GM21528 (cell line): Measurements from ENCODE around the gene HSD17B10.
A peak's percentile ranks its signal among the peaks of the same experiment; 100 is the strongest.
"Not testable (repeated sequence)": the region's sequence is repeated elsewhere in the genome, so short reads cannot be mapped to it uniquely, and the experiment has no call there.

ENCODE experiments used
- ATAC-seq: cut with Tn5 transposase; IDR thresholded peaks from one replicate; pipeline ENCODE4 v1.9.1; 2021; ENCODE audit warnings: mild to moderate bottlenecking, moderate library complexity; ENCODE audit not compliant: unreplicated experiment, low FRiP score

The HSD17B10 gene

DNA sequence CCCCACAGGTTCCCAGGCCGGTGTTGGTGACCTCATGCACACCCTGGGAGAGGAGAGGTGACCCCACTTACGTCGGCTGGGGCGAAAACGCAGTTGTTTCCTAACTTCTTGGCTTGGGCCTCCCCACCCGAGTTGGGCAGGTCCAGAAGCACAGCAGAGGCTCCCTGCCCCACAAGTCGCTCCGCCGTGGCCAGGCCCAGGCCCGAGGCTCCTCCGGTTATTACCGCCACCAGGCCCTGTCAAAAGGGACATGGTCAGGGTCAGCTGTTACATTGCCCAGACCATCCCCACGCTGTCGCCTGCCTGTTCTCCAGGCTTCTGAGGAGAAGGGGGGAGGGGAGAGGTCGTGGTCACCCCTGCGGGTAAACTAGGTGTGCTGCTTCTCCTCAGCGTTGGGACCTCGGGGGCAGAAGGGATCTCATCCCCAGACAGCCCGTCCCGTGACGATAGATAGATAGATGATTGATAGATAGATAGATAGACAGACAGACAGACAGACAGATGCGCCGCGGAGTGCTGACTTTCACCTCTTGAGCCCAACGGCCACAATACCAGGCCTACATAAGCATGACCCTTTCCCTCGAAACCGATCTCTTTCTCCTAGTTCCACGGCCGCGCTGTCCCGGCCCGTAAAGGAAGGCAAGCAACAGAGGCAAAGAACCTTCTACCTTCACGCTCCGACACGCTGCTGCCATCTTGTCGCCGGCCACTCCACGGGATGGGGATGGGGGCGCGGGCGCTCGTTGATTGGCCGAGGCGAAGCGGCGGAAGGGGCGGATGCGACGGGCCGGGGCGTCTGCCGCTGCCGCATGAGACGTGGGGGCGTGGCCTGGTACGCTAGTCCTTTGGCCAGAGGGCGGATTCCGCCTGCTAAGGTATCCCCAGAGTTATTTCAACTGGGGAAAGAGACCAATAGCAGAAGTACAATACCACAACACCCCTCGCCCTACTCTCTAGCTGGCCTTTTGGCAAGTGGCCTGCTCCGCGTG, at the start of gene HSD17B10:
TSS of gene HSD17B10 (minus strand) at position 720 of the 989 bp plus-strand sequence. CDS start at position 695, 25 bp downstream.
- peak; percentile 90 for ATAC-seq

DNA sequence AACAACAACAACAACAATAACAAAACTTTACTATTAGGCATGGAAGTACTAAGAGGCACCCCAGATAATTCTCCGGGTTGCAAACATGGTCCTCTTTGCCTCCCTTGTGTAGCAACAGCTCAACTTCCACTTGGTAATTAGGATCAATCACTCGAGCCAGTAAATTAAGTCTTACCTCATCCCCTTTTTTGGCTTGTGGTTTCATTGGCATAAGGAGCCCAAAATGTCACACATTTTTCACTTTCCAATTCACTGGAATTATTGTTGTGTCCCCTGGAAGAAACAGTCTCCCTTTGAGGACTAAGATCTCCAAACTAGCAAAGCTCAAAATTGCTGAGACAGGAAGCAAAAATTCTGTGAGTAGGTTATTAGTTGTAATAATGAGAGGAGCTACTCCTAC, 49.2 kb upstream of the HSD17B10 start:
- no peak for ATAC-seq

DNA sequence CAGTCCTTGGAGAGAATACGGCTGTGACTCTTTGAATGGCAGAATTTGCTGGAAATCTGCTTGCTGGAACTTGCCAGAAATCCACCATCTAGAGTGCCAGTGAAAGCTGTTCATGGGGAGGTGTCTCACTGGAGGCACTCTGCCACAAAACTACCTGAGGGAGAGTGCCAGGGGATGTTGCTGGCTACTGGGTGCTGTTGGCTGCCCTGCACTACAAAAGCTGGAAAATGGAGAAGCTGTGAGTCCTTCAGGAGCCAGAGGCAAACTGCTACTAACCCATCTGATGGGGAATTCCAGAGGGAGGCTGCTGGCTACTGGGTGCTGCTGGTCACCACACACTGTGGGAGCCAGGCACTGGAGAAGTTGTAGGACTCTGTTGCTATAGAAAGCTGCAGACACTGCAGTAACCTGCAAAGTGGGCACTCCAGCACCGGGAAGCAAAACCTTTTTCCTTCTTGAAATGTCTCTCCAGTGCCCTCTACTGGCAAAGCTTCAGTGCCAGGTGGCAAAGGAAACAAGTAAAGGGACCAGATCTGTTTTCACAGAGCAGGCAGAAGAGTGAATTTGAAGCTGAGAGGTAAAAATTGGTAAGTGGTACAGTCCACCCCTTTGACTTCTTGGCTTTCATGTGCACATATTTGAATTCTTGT, 47.8 kb upstream of the HSD17B10 start:
- no peak for ATAC-seq

DNA sequence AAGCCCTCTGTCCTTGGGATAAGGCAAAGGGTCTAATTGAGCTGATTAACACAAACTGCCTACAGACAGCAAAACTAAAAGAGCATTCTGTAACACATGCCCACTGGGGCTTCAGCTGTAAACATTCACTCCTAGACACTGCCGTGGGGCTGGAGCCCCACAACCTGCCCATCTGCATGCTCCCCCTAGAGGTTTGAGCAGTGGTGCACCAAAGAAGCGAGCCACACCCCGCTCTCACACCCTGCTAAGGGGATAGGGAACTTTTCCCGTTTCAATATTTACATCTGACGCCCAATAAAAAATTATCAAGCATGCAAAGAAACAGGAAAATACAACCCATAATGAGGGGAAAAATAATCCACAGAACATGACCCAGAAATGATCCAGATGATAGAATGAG, 46.9 kb upstream of the HSD17B10 start:
- ATAC-seq, result no peak

DNA sequence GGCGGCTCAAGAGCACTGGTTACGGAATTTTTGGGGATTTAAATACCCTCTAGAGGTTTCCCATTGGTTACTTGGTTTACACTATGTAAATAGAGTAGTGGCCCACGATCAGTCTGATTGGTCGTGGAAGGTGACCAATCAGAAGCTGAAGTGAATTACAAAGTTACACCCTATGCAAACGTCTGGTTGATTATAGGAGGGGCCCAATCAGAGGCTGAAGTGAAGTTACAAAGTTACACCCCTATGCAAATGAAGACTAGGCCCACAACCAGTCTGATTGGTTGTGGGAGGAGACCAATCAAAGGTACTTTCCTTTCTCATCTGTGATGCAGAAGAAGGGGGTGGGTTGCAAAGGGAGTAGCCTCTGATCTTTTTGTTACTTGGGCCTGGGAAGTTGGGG, 45.1 kb upstream of the HSD17B10 start:
- no peak for ATAC-seq

DNA sequence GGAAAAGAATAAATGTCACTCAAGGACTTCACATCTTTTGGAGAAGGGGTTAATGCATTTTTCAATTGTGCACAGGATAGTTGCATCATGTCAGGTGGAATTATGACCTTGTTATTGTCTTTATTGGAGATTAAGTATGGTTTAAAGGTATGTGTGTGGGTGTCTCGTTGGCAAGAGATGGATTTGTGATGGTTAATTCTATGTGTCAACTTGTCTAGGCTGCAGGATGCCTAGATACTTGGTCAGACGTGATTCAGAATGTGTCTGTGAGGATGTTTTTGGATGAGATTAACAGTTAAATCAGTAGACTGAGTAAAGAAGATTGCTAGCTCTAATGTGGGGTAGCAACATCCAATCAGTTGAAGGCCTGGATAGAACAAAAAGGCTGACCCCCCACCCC, 42.2 kb upstream of the HSD17B10 start:
- no peak for ATAC-seq

DNA sequence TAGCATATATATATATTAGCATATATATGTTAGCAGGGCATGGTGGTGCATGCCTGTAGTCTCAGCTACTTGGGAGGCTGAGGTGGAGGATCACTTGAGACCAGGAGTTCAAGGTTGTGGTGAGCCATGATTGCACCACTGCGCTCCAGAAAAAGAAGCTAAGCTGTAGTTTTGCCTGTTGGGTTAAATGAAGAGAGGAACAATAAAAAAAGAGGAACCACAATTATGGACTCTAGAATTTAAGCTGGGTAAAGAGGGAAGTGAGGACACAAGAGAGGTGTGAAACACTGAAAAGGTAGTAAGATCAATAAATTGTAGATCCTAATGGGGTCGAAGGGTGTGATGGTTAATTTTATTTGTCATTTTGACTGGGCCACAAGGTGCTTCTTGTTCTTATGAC, 40.5 kb upstream of the HSD17B10 start:
- no peak for ATAC-seq

DNA sequence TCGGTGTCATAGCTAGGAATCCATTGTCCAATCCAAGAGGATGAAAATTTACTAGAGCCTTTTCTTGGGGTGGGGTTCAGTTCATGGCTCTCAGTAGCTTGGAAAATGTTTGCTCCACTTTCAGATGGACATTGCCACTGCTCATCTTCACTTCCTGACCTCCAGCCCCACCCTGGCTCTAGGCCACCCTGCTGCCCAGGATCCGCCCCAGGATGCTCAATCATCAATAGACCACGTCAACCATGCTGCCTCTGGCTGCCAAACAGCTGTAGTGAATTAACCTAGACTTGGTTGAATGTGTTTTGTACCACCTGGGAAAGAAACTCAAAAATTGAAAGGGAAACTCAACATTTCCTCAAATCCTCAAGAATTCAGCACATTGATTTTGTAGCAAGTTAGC, 37.2 kb upstream of the HSD17B10 start:
- ATAC-seq, result no peak

DNA sequence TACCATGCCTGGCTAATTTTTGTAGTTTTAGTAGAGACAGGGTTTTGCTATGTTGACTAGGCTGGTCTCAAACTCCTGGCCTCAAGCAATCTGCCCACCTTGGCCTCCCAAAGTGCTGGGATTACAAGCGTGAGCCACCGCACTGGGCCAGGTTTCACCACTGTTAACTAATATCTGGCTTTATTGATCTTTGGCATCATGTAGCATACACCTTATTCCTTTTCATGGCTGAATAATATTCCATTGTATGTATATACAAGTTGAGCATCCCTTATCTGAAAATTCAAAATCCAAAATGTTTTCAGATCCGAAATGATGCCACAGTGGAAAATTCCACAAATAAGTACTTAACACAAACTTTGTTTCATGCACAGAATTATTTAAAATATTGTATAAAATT, 34.5 kb upstream of the HSD17B10 start:
- ATAC-seq, result not testable (repeated sequence)

DNA sequence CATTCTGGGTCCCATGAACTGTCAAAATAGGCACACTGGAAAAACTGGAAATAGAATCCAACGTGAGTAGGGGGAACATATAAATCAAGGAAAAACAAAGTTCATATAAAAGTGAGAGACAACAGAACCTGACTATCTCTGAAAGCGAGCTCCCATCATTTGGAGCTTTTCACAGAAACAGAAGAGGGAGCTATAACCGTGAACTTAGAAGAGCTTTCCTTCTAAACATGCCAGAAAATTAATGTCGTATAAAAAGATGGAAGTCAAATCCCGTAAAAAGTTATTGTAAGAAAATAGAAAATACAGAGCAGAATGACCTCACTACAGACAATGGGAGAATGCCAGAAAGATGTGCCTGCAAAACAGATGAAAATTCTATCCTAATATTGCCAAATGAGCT, 23.9 kb upstream of the HSD17B10 start:
- ATAC-seq, result no peak

DNA sequence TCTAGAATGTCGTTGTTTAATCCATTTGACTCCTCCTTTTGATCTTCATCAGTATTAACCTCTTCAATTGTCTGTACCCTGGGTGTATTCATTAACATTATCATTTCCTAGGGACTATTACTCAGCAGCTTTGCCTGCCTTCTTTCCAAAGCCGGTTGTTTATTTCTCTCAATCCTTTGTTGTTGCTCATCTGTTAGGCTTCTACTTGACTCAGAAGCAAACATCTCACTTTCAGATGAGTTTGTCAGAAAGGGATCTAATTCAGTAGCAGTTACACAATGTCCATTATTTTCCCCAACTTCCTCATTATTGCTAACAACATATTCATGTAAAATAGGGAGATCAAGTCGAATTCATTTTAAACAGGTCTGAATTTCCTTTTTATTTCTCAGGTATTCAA, 22.1 kb upstream of the HSD17B10 start:
- ATAC-seq, result no peak

DNA sequence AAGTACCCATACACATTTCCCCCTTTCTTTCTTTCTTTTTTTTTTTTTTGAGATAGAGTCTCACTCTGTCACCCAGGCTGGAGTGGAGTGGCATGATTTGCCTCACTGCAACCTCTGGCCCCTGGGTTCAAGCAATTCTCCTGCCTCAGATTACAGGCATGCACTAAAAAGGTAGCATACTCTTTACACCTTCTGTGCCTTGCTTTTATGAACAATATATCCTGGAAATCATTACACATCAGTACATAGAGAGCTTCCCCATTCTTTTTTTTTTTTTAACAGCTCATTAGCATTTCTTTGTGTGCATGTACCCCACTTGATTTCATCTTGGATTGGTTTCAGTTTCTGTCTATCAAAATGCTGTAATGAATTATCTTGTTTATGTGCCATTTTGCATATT, 18.6 kb upstream of the HSD17B10 start:
- no peak for ATAC-seq

DNA sequence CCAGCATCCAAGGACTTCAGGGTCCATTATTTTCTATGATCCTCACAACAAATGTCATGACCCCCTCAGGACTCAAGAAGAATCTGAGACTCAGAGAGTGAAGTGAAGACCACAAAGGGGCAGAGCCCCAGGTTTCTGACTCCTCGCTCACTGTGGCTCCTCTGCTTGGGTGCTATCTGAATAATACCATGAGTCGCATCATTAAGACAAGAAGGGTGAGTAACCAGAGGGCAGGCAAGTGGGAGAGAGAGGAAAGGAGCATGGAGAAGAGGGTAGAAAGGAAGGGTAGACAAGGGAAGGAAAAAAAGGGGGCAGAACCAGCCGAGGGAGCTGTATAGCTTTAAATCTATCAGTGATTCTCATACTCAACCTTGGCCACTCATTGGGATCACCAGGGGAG, 15.5 kb upstream of the HSD17B10 start:
- ATAC-seq, result no peak

DNA sequence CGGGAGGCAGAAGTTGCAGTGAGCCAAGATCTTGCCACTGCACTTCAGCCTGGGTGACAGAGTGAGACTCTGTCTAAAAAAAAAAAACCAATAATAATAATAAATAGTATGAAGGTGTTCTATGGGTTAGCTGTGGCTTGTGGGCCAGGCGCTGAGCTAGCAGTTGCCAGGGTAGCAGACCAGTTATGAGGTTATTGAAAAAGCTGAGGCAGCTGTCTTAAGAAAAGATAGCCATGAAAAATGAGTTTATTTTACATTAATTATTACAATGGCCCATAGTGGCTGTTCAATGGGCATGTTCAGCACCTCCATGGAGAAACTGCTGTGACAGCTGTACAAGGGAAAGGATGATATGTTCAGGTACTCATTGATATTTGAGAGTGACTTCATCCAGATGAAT, 13.3 kb upstream of the HSD17B10 start:
- ATAC-seq, result no peak

DNA sequence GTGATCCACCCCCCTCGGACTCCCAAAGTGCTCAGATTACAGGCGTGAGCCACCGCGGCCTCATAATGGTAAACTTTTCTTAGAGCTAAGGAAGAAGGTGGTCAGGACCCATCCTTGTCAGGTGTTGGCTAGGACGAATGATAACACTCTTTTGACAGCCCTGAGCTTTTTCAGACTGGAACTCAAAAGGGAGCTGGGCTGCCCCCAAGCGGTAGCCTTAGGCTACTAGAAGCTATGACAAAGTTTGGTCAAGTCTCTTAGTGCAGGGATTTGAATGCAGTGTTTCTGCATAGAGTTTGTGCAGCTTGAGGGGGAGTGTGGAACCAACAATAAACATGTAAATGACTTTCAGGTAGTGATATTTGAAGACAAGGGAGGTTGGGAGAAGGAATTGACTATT, 11.8 kb upstream of the HSD17B10 start:
- no peak for ATAC-seq

DNA sequence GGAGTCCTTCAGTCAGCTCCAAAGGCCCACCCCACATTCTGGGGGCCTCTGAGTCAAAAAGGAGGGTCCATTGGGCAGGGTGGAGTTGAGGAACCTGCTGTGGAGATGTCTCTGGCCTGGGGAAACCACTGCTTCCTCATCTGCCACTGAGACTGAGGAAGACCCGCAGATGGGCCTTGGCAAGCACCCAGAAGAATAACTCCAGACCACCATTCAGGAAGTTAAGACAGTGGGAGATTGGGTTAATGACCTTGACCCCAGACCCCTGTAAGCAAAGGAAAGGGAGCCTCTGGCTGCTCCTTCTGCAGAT, 8.1 kb upstream of the HSD17B10 start:
- no peak for ATAC-seq

DNA sequence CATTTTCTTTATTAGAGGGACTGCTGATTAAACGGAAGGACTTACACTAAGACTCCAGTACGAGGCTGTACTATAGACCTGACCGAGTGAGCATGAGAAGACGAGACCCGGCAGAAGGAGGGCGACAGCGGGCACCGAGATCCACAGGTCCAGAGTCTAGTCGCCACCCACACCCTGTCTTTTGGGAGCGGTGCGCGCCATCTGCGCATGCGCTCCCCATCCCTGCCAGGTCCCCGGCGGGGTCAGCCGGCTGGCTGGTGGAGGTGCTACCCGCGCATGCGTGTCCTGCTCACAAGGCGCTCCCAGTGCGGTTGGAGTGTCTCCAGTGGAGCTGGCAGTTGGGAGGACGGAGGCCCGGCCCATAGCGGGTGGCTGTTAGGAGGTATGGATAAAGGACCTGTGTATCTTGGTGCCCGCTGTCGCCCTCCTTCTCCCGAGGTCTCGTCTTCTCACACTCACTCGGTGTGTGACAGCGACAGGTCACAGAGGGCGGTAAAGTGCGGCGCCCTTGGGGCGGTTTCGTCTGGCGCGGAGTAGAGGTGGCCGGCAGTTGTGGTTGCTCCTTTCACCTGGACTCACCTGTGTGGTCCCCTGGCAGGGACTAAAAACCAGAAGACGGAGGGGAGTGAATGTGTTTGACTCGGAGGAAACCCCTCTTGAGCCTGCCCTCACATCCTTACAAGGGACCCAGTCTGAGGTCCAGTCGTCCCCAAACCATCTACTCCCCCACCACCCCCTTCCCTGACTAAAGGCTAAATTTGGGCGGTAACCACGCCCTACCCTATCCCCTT, 7.6 kb upstream of the HSD17B10 start:
- ATAC-seq, result peak; percentile 67

DNA sequence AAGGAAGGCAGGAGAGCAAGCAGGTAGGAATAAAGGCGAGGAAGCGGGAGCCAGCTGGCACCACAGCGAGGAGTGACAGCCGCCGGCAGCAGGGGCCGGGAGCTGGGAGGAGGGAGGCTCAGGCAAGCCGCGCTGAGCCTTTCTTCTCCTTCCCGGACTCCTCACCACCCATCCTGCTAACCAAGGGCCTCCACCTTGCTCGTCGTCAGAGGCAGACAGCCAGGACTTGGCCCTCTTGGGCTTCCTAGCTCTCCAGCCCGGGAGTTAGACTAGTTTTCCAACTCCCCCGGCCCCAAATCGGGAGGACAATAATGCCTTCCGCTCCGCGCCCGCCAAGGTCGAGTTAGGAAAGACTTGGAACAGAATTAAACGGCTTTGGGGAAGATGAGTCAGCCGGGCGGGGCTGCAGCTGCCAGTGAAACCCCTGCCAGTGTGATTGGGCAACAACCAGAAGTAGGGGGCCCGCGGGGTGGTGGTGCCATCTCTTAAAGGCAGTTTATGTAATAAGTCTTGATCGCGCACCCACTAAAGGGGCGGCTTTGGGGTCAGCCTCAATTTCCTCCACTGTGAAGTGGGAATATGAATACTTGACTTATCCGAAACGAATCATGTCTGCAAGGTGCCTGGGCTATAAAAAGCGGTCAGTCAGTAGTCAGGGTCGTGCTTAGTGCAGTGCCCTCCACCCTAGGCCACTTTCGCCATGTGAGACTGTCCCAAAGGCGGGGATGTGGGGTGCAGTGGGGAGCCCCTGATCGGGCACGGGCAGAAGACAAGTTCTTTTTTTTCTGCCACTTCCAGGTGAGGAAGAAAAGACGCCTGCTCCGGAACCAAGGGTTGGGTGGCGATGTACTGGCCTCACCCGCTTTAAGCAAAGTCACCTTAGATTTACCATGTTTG, 6.7 kb upstream of the HSD17B10 start:
- ATAC-seq, result no peak

DNA sequence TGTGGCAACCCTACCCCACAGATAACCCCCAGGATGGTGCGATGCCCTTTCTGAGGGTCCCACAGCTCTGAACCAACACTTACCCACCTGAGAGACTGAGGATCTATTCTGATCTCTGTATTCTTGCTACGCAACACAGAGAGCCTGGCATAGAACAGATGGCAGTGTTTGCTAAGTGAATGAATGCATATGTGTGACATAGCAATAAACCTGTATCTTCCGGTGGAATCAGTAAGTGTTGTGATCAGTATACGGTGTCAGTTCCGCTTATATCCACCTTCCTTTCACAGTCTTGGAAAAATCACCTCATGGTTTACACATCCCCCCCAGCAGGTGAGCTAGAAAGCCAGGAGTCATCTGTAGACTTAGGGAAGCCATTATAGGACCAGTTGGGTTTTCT, 5.9 kb upstream of the HSD17B10 start:
- ATAC-seq, result no peak

DNA sequence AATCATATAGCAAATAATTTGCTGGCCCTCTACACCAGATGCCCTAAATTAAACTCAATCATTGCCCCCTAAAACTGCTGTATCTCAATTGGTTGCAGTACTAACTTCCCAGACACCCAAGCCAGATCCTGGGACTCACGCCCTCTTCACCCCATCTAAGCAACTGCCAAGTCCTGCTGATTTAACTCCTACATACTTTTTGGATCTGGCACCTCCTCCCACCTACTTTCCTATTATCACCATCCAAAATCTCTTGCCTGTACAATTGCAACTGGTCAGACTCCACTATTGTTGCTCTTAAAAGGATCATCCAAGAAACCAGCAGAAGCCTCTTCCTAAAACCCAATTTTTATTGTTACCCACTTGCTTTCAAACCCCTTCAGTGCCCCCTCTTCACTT, 4.7 kb upstream of the HSD17B10 start:
- no peak for ATAC-seq
